ENCODE results near the gene OSBPL8.

The OSBPL8 gene

DNA sequence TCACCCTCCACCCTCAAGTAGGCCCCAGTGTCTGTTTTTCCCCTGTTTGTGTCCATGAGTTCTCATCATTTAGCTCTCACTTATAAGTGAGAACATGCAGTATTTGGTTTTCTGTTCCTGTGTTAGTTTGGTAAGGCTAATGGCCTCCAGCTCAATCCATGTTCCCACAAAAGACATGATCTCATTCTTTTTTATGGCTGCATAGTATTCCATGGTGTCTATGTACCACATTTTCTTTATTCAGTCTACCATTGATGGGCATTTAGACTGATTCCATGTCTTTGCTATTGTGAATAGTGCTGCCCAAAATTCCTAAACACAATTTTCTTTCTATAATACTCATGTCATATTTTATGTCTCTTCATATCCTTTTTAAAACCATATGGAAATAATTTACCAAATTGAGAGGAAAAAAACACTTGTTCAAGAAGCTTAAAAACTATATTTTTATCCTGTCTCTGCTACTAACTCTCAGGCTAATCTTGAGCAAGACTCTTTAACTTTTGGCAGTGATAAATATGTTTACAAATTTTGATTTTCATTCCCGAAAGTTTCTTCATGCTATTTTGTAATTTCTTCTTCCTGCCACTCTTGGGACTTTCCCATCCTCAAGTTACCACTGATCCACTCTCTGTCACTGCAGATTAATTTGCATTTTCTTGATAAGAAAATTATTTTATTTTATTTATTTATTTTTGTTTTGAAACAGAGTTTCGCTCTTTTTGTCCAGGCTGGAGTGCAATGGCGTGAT, 28.0 kb upstream of the OSBPL8 start:
- no peak overlapping the region for H3K27ac ChIP-seq (ENCODE audit: extremely low read depth, low read depth, low read length)
- TF ChIP-seq PRDM2 (tag by site-specific recombination; IDR thresholded peaks at IDR 0.05; ENCODE audit: borderline replicate concordance) (no peak), ZNF114 (tag by site-specific recombination; IDR thresholded peaks at IDR 0.05) (no peak), ZNF391 (tag by site-specific recombination; IDR thresholded peaks at IDR 0.05; ENCODE audit: borderline replicate concordance, low read depth) (no peak), ZNF747 (tag by site-specific recombination; IDR thresholded peaks at IDR 0.05) (no peak), ZNF501 (tag by site-specific recombination; IDR thresholded peaks at IDR 0.05) (no peak), ZNF146 (tag by site-specific recombination; IDR thresholded peaks at IDR 0.05) (peak; percentile 61; the same call in 1 of the 2 replicates), ZSCAN18 (tag by site-specific recombination; IDR thresholded peaks at IDR 0.05) (no peak), KLF1 (tag by site-specific recombination; IDR thresholded peaks at IDR 0.05) (no peak)
- no peaks in the 10 kb centered on the region for H3K4me1 ChIP-seq (ENCODE audit: control insufficient read depth, insufficient read depth, low read length)
- H3K4me3 ChIP-seq (ENCODE audit: low read depth, low read length) = no peak overlapping the region
- no peaks in the 10 kb centered on the region for H3K36me3 ChIP-seq (ENCODE audit: control insufficient read depth in 2 of 2, insufficient read depth in 1 of 2, low read length in 2 of 2)
- ChIA-PET POLR2A (no interaction called here), CTCF (interaction anchor here (0.6 to 2.1 kb wide), 25 partner anchors 8 to 1255 kb away, joined by 3 to 11 read pairs (median 4); no protein-coding TSS in a partner anchor)
- H3K9me3 ChIP-seq (ENCODE audit: control insufficient read depth, insufficient read depth, low read depth, low read length) = no peaks in the 10 kb centered on the region

DNA sequence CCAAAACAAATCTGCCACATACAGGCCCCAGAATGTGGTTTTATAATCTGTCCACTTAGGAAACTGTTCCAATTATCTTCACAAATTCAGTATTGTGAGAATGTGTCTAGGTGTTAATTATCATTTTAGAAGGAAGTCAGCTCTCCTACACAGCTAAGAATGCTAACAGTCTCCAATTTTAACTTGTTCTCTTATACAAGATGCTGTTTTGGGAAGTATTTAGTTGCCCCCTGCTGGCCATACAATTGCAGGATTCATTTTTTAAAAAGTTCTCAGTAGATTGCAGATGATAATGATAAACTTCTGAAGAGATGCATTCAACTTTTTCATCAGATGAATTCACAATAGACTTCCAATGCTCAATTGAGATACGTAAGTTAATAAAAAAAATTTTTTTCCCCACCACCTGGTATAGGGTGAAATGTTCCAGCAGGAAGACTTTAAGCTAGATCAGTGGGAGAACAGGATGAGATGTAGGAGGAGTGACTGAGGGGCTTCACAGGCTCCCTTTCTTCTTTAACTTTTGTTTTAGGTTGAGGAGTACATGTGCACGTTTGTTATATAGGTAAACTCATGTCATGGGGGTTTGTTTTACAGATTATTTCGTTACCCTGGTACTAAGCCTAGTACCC, 27.3 kb upstream of the OSBPL8 start:
- TF ChIP-seq ZNF473 (tag by site-specific recombination; IDR thresholded peaks at IDR 0.05) = no peak
- TF ChIP-seq ZNF654 (tag by site-specific recombination; IDR thresholded peaks at IDR 0.05; ENCODE audit: low read depth) = peak; percentile 80
- TF ChIP-seq, protein P1, sequence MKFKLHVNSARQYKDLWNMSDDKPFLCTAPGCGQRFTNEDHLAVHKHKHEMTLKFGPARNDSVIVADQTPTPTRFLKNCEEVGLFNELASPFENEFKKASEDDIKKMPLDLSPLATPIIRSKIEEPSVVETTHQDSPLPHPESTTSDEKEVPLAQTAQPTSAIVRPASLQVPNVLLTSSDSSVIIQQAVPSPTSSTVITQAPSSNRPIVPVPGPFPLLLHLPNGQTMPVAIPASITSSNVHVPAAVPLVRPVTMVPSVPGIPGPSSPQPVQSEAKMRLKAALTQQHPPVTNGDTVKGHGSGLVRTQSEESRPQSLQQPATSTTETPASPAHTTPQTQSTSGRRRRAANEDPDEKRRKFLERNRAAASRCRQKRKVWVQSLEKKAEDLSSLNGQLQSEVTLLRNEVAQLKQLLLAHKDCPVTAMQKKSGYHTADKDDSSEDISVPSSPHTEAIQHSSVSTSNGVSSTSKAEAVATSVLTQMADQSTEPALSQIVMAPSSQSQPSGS (tag by site-specific recombination; IDR thresholded peaks at IDR 0.05; ENCODE audit: low read depth) = no peak
- TF ChIP-seq ZNF19 (tag by site-specific recombination; IDR thresholded peaks at IDR 0.05; ENCODE audit: low read depth) = no peak
- no peak for TF ChIP-seq YY2 (tag by site-specific recombination; IDR thresholded peaks at IDR 0.05)
- TF ChIP-seq, protein P2, sequence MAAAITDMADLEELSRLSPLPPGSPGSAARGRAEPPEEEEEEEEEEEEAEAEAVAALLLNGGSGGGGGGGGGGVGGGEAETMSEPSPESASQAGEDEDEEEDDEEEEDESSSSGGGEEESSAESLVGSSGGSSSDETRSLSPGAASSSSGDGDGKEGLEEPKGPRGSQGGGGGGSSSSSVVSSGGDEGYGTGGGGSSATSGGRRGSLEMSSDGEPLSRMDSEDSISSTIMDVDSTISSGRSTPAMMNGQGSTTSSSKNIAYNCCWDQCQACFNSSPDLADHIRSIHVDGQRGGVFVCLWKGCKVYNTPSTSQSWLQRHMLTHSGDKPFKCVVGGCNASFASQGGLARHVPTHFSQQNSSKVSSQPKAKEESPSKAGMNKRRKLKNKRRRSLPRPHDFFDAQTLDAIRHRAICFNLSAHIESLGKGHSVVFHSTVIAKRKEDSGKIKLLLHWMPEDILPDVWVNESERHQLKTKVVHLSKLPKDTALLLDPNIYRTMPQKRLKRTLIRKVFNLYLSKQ (tag by site-specific recombination; IDR thresholded peaks at IDR 0.05; ENCODE audit: borderline replicate concordance) = no peak
- TF ChIP-seq ZNF660 (tag by site-specific recombination; IDR thresholded peaks at IDR 0.05) = 0 out of 2 replicates have a peak, but pooled peaks have one; percentile 21
- TF ChIP-seq, protein P3, sequence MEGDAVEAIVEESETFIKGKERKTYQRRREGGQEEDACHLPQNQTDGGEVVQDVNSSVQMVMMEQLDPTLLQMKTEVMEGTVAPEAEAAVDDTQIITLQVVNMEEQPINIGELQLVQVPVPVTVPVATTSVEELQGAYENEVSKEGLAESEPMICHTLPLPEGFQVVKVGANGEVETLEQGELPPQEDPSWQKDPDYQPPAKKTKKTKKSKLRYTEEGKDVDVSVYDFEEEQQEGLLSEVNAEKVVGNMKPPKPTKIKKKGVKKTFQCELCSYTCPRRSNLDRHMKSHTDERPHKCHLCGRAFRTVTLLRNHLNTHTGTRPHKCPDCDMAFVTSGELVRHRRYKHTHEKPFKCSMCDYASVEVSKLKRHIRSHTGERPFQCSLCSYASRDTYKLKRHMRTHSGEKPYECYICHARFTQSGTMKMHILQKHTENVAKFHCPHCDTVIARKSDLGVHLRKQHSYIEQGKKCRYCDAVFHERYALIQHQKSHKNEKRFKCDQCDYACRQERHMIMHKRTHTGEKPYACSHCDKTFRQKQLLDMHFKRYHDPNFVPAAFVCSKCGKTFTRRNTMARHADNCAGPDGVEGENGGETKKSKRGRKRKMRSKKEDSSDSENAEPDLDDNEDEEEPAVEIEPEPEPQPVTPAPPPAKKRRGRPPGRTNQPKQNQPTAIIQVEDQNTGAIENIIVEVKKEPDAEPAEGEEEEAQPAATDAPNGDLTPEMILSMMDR (tag by site-specific recombination; IDR thresholded peaks at IDR 0.05) = peak; percentile 23; the same call in 1 of the 2 replicates
- Histone ChIP-seq H3K9me3 (ENCODE audit: control insufficient read depth, insufficient read depth, low read depth, low read length) (no peaks in the 10 kb centered on the region), H3K27ac (ENCODE audit: extremely low read depth, low read depth, low read length) (no peak overlapping the region), H3K36me3 (ENCODE audit: control insufficient read depth in 2 of 2, insufficient read depth in 1 of 2, low read length in 2 of 2) (no peaks in the 10 kb centered on the region), H3K4me1 (ENCODE audit: control insufficient read depth, insufficient read depth, low read length) (no peaks in the 10 kb centered on the region), H3K4me3 (ENCODE audit: low read depth, low read length) (no peak overlapping the region)
- CTCF ChIA-PET = interaction anchor here (0.5 to 2.1 kb wide), 45 partner anchors 8 to 1946 kb away, joined by 3 to 11 read pairs (median 3); partner anchors contain the start of gene GLIPR1L1
- POLR2A ChIA-PET = no interaction called here

All from HEK293 (cell line).